ENCODE data around the gene CACNB1. TPM values are rescaled to one million over a fixed set of nuclear protein-coding genes. Genes with fewer than 3 reads are reported as not detected.

CACNB1 gene
- total RNA-seq, 1 donor from 2014 or later, result 5.1 TPM

GRCh38 chr17:39204245-39204644 lies 6.8 kb upstream of the CACNB1 start:
- no peak for DNase-seq (ENCODE audit: low spot score)

- DNase-seq (ENCODE audit: low spot score), result no peak
Measured at GRCh38 chr17:39200957-39201510, 3.6 kb upstream of the CACNB1 start.

GRCh38 chr17:39200070-39200879 lies 2.8 kb upstream of the CACNB1 start, which contains the start of gene RPL19:
TSS of gene RPL19 (plus strand) at chr17:39200283. CDS start at chr17:39200345, 62 bp downstream.
- no peak for DNase-seq (ENCODE audit: low spot score)

GRCh38 chr17:39199820-39200069 lies 2.3 kb upstream of the CACNB1 start:
- DNase-seq (ENCODE audit: low spot score), result no peak

GRCh38 chr17:39198186-39198566 lies 707 bp upstream of the CACNB1 start:
- no peak for DNase-seq (ENCODE audit: low spot score)

- DNase-seq (ENCODE audit: low spot score), result no peak
Measured at GRCh38 chr17:39196808-39197291, 619 bp downstream of the CACNB1 start.

GRCh38 chr17:39196241-39196807 lies 1.1 kb downstream of the CACNB1 start:
- no peak for DNase-seq (ENCODE audit: low spot score)

- no peak for DNase-seq (ENCODE audit: low spot score)
Measured at GRCh38 chr17:39195568-39196160, 1.8 kb downstream of the CACNB1 start.

GRCh38 chr17:39194985-39195524 lies 2.4 kb downstream of the CACNB1 start:
- DNase-seq (ENCODE audit: low spot score), result no peak

GRCh38 chr17:39194089-39194984 lies 3.1 kb downstream of the CACNB1 start:
- DNase-seq (ENCODE audit: low spot score), result no peak

GRCh38 chr17:39193346-39193745 lies 4.1 kb downstream of the CACNB1 start:
- no peak for DNase-seq (ENCODE audit: low spot score)

- no peak for DNase-seq (ENCODE audit: low spot score)
Measured at GRCh38 chr17:39192901-39193300, 4.6 kb downstream of the CACNB1 start.

- DNase-seq (ENCODE audit: low spot score), result no peak
Measured at GRCh38 chr17:39191750-39192510, 5.5 kb downstream of the CACNB1 start.

GRCh38 chr17:39187152-39187830 lies 10.2 kb downstream of the CACNB1 start:
- no peak for DNase-seq (ENCODE audit: low spot score)

- DNase-seq (ENCODE audit: low spot score), result no peak
Measured at GRCh38 chr17:39186481-39187002, 10.9 kb downstream of the CACNB1 start.

- no peak for DNase-seq (ENCODE audit: low spot score)
Measured at GRCh38 chr17:39183720-39184119, 13.7 kb downstream of the CACNB1 start.

- DNase-seq (ENCODE audit: low spot score), result no peak
Measured at GRCh38 chr17:39183045-39183444, 14.4 kb downstream of the CACNB1 start.

- no peak for DNase-seq (ENCODE audit: low spot score)
Measured at GRCh38 chr17:39181303-39181702, 16.2 kb downstream of the CACNB1 start.

GRCh38 chr17:39178536-39178935 lies 18.9 kb downstream of the CACNB1 start:
- no peak for DNase-seq (ENCODE audit: low spot score)

Data from mesenteric fat pad (tissue), 1 donor.